D721Med (cell line): ENCODE measurements around the gene ADAM19.

ENCODE experiments used
- DNase-seq: peaks from one replicate; pipeline ENCODE4 v3.0.0; 2011; ENCODE audit warnings: low spot score; ENCODE audit not compliant: insufficient read length
- FAIRE-seq: peaks from 2 replicates; lab custom pipeline; 2011; peaks lifted over from hg19 to GRCh38; lab: Jason Lieb, UNC
- CTCF ChIP-seq: IDR thresholded peaks from 2 replicates; pipeline ENCODE4 v1.5.1; 2012; ENCODE audit warnings: mild to moderate bottlenecking, control low read depth; ENCODE audit not compliant: insufficient read depth; ENCODE audit errors: missing control alignments

ADAM19 gene

DNA sequence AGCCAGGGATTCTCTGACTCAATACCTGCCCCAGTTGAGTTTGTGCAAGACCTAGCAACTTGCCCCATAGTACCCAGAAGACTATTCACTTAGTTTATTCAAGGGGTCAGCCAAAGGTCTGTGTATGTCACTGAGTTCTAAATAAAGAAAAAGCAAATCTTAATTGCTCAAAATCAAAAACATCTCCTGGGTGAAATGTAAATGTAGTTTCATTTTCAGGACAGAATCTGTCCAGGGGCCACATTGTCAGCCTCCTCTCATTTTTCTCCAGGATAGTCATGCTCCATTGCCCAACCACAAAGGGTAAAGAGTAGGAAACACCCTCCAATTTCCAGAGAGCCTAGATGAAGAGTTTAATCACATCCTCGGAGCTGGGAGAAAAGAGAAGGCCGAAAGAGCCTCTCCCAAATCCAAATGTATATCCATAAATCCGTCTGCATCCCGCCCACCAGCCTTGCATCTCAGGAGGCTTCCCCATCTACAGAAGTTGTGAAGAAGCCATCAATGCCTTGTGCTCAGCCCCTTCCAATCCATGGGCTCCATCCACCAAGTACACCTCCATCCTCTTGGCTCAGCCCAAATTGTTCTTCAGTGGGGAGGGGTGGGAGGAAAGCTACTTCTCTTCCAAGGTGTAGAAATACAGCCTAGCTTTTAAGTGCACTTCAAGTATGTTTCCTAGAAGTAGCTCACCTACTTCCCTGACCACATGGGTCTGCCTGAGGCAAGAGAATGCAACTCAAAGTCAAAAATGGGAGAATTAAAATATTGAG is 26.9 kb downstream of the ADAM19 start:
- no peak for DNase-seq
- TF ChIP-seq CTCF = no peak
- no peak for FAIRE-seq

DNA sequence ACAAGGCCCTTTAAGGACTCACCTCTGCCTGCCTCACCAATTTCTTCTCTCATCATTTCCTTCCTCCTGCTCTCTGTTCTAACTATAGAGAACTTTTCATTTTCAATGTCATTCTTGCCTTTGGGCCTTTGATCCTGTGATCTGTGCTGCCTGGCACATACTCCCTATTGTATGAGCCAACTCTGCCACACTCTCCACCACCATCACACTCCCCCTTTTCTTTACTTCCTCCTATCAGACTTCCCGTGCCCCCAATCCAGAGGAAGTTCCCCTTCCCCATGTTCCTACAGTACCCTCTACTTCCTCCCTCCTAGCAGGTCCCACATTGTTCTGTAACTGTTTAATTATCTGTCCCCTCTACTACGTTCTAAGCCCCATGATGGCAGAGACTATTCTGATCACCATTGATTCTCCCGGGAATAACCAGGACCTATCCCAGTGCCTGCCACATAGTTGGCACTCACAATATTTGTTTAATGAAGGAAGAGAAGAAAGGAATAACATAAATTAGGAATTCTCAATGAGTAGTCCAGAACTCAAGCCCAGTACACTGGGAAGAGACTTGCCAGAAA is 27.5 kb downstream of the ADAM19 start:
- FAIRE-seq = no peak
- no peak for TF ChIP-seq CTCF
- no peak for DNase-seq

GRCh38 chr5:157546456-157547100 is 29.0 kb downstream of the ADAM19 start:
- TF ChIP-seq CTCF = no peak
- FAIRE-seq (no peak), DNase-seq (no peak)

- no peak for TF ChIP-seq CTCF
- FAIRE-seq (no peak), DNase-seq (no peak)
These were observed 29.8 kb downstream of the ADAM19 start for GRCh38 chr5:157545610-157546310.

GRCh38 chr5:157544623-157544989 is 31.0 kb downstream of the ADAM19 start:
- no peak for FAIRE-seq
- TF ChIP-seq CTCF = no peak
- DNase-seq = no peak

- FAIRE-seq = no peak
- no peak for TF ChIP-seq CTCF
- no peak for DNase-seq
These were observed 31.6 kb downstream of the ADAM19 start for GRCh38 chr5:157543825-157544622.
